ENCODE results near the gene GLIPR2. TPM values are rescaled to one million over a fixed set of nuclear protein-coding genes. Genes with fewer than 3 reads are reported as not detected.

GLIPR2 gene
- total and polyA plus RNA-seq, 2 experiments from 2014 or later: 5.1 to 5.7 TPM

DNA sequence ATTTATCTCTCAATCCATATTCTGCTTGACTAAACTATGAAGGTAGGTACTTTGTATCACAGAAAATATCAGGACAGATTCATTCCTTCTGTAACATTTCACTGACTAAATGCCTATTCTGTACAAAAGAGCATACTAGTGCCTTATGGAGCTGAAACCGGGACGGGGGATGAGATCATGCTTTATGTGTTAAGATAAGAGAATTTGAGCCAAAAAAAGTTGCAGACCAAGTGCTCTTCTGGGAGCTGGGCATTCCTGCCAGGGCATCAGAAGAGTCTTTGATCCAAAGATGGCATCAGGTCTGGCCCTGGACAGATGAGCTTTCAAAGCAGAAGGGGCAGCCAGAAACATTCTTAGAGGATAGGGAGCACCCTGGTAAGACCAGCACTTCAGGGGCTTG lies 27.5 kb upstream of the GLIPR2 start:
- H3K79me2 ChIP-seq (replicated peaks; ENCODE audit: insufficient read depth): no peaks in the 10 kb centered on the region
- H3K27me3 ChIP-seq (ENCODE audit: insufficient read depth): no peaks in the 10 kb centered on the region
- no peak overlapping the region for H3K27ac ChIP-seq (ENCODE audit: low read depth)
- no peak overlapping the region for H3K4me3 Mint-ChIP-seq
- H3K4me3 ChIP-seq: no peak overlapping the region
- H3K9me3 Mint-ChIP-seq: no peaks in the 10 kb centered on the region
- no peaks in the 10 kb centered on the region; the same call in 1 of the 2 replicates for H3K36me3 ChIP-seq (ENCODE audit: insufficient read depth)
- no peaks in the 10 kb centered on the region for H3F3A ChIP-seq (replicated peaks; ENCODE audit: low read depth)
- H3K4me2 ChIP-seq: no peak overlapping the region
- no peaks in the 10 kb centered on the region for H3K9me2 ChIP-seq (ENCODE audit: insufficient read depth)
- H3K4me1 Mint-ChIP-seq: no peaks in the 10 kb centered on the region
- no peaks in the 10 kb centered on the region for H3K27me3 Mint-ChIP-seq (ENCODE audit: insufficient read depth, low read depth, poor library complexity)
- H3K27ac Mint-ChIP-seq: no peak overlapping the region
- H2AFZ ChIP-seq: no peak overlapping the region
- H3K4me1 ChIP-seq (ENCODE audit: insufficient read depth): no peaks in the 10 kb centered on the region
- no peak for TF ChIP-seq ZNF114 (CRISPR knock-in tag; IDR thresholded peaks at IDR 0.05)
- TF ChIP-seq POLR2AphosphoS5 (IDR thresholded peaks at IDR 0.05; ENCODE audit: low read depth): no peak
- no peak for TF ChIP-seq REST (IDR thresholded peaks at IDR 0.05; ENCODE audit: unreplicated experiment)
- no peak for TF ChIP-seq CREB1 (CRISPR knock-in tag; IDR thresholded peaks at IDR 0.05; ENCODE audit: low read depth)
- TF ChIP-seq, protein P1, sequence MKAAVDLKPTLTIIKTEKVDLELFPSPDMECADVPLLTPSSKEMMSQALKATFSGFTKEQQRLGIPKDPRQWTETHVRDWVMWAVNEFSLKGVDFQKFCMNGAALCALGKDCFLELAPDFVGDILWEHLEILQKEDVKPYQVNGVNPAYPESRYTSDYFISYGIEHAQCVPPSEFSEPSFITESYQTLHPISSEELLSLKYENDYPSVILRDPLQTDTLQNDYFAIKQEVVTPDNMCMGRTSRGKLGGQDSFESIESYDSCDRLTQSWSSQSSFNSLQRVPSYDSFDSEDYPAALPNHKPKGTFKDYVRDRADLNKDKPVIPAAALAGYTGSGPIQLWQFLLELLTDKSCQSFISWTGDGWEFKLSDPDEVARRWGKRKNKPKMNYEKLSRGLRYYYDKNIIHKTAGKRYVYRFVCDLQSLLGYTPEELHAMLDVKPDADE (IDR thresholded peaks at IDR 0.05): no peak
- no peak for TF ChIP-seq EZH2 (IDR thresholded peaks at IDR 0.05; ENCODE audit: low read depth, unreplicated experiment)
- no peak for TF ChIP-seq CTCF (conservative IDR thresholded peaks at IDR 0.05; ENCODE audit: low read depth in 2 of 2)
- TF ChIP-seq ZNF331 (CRISPR knock-in tag; IDR thresholded peaks at IDR 0.05; ENCODE audit: low read depth): no peak
- TF ChIP-seq JUNB (IDR thresholded peaks at IDR 0.05; ENCODE audit: unreplicated experiment): no peak
- TF ChIP-seq EZH2phosphoT487 (IDR thresholded peaks at IDR 0.05; ENCODE audit: unreplicated experiment): no peak
- TF ChIP-seq, protein P2, sequence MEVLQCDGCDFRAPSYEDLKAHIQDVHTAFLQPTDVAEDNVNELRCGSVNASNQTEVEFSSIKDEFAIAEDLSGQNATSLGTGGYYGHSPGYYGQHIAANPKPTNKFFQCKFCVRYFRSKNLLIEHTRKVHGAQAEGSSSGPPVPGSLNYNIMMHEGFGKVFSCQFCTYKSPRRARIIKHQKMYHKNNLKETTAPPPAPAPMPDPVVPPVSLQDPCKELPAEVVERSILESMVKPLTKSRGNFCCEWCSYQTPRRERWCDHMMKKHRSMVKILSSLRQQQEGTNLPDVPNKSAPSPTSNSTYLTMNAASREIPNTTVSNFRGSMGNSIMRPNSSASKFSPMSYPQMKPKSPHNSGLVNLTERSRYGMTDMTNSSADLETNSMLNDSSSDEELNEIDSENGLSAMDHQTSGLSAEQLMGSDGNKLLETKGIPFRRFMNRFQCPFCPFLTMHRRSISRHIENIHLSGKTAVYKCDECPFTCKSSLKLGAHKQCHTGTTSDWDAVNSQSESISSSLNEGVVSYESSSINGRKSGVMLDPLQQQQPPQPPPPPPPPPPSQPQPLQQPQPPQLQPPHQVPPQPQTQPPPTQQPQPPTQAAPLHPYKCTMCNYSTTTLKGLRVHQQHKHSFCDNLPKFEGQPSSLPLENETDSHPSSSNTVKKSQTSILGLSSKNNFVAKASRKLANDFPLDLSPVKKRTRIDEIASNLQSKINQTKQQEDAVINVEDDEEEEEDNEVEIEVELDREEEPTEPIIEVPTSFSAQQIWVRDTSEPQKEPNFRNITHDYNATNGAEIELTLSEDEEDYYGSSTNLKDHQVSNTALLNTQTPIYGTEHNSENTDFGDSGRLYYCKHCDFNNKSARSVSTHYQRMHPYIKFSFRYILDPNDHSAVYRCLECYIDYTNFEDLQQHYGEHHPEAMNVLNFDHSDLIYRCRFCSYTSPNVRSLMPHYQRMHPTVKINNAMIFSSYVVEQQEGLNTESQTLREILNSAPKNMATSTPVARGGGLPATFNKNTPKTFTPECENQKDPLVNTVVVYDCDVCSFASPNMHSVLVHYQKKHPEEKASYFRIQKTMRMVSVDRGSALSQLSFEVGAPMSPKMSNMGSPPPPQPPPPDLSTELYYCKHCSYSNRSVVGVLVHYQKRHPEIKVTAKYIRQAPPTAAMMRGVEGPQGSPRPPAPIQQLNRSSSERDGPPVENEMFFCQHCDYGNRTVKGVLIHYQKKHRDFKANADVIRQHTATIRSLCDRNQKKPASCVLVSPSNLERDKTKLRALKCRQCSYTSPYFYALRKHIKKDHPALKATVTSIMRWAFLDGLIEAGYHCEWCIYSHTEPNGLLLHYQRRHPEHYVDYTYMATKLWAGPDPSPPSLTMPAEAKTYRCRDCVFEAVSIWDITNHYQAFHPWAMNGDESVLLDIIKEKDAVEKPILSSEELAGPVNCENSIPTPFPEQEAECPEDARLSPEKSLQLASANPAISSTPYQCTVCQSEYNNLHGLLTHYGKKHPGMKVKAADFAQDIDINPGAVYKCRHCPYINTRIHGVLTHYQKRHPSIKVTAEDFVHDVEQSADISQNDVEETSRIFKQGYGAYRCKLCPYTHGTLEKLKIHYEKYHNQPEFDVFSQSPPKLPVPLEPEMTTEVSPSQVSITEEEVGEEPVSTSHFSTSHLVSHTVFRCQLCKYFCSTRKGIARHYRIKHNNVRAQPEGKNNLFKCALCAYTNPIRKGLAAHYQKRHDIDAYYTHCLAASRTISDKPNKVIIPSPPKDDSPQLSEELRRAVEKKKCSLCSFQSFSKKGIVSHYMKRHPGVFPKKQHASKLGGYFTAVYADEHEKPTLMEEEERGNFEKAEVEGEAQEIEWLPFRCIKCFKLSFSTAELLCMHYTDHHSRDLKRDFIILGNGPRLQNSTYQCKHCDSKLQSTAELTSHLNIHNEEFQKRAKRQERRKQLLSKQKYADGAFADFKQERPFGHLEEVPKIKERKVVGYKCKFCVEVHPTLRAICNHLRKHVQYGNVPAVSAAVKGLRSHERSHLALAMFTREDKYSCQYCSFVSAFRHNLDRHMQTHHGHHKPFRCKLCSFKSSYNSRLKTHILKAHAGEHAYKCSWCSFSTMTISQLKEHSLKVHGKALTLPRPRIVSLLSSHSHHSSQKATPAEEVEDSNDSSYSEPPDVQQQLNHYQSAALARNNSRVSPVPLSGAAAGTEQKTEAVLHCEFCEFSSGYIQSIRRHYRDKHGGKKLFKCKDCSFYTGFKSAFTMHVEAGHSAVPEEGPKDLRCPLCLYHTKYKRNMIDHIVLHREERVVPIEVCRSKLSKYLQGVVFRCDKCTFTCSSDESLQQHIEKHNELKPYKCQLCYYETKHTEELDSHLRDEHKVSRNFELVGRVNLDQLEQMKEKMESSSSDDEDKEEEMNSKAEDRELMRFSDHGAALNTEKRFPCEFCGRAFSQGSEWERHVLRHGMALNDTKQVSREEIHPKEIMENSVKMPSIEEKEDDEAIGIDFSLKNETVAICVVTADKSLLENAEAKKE (CRISPR knock-in tag; IDR thresholded peaks at IDR 0.05): no peak
- no peak for ATAC-seq
- H4K20me1 ChIP-seq (replicated peaks; ENCODE audit: insufficient read depth): no peaks in the 10 kb centered on the region
- no peak for DNase-seq (ENCODE audit: low spot score)
- H3K36me3 Mint-ChIP-seq (ENCODE audit: low read depth): no peaks in the 10 kb centered on the region

Measured in GM23338 (cell line).